ENCODE measurements around the gene GABBR2. TPM values are rescaled to one million over a fixed set of nuclear protein-coding genes. Genes with fewer than 3 reads are reported as not detected.

Gene GABBR2
- total RNA-seq, 2 donors from 2014 or later, result 1.2 to 1.3 TPM

DNA sequence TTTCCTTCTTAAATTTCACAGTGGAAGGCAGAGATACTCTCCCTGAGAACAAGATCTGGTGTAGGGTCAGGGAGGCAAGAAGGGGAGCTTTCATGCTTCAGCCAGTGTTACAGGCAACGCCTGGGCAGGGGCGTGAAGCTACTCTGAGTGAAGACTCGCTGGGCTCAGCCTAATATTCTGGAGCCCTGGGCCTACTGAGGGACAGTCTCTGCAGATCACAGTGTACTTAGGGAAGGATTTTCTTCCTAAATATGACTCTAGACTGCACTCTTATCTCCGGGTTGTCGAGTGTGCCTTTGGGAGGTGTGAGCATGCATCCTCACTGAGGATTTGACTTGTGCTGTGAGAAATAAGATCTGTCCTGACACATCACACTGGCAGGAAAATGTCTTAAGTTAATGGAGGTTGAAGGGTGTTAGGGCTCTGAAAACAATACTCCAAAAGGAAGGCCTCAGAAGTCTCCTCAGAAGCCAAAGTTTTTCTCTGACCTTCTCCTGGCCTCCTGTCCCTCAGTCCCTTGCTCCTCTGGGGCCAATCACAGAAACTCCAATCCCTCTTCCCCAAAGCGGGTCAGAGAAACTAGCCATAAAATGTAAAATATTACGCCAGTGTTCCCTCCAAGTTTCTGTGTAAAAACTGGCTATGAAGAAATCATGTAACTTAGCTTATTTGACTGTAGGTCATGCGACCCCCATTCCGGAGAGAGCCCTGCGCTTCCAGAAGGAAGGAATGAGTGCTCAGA is 296.5 kb downstream of the GABBR2 start:
- no peaks in the 10 kb centered on the region for H3K36me3 Mint-ChIP-seq (ENCODE audit: low read depth)
- H3K4me3 Mint-ChIP-seq, result no peak overlapping the region
- peaks cover 2% of the 10 kb centered on the region for H3K27me3 Mint-ChIP-seq (ENCODE audit: insufficient read depth)
- Histone ChIP-seq H3K36me3 (ENCODE audit: control insufficient read depth, insufficient read depth, low read length) (no peaks in the 10 kb centered on the region), H3K27ac (ENCODE audit: low read depth, low read length) (no peak overlapping the region), H3K9ac (ENCODE audit: extremely low read depth, low read length, poor library complexity, severe bottlenecking) (no peak overlapping the region), H3K4me3 (ENCODE audit: low read length) (no peak overlapping the region), H3K4me1 (ENCODE audit: control insufficient read depth, insufficient read depth, low read length) (no peaks in the 10 kb centered on the region), H3K27me3 (ENCODE audit: control insufficient read depth, insufficient read depth, low read length, poor library complexity, severe bottlenecking) (no peaks in the 10 kb centered on the region), H3K9me3 (ENCODE audit: control insufficient read depth, low read length) (no peaks in the 10 kb centered on the region)
- H3K9me3 Mint-ChIP-seq, result peaks cover 8% of the 10 kb centered on the region
- H3K4me1 Mint-ChIP-seq, result peaks cover 30% of the 10 kb centered on the region
- no peak overlapping the region for H3K27ac Mint-ChIP-seq
- TF ChIP-seq, protein P1, sequence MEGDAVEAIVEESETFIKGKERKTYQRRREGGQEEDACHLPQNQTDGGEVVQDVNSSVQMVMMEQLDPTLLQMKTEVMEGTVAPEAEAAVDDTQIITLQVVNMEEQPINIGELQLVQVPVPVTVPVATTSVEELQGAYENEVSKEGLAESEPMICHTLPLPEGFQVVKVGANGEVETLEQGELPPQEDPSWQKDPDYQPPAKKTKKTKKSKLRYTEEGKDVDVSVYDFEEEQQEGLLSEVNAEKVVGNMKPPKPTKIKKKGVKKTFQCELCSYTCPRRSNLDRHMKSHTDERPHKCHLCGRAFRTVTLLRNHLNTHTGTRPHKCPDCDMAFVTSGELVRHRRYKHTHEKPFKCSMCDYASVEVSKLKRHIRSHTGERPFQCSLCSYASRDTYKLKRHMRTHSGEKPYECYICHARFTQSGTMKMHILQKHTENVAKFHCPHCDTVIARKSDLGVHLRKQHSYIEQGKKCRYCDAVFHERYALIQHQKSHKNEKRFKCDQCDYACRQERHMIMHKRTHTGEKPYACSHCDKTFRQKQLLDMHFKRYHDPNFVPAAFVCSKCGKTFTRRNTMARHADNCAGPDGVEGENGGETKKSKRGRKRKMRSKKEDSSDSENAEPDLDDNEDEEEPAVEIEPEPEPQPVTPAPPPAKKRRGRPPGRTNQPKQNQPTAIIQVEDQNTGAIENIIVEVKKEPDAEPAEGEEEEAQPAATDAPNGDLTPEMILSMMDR (conservative IDR thresholded peaks at IDR 0.05), result no peak
- 88 to 89% methylated on average over 6 to 10 of the region's 10 CpGs for WGBS, 2 experiments (ENCODE audit: insufficient coverage in 1 of 2, insufficient read length in 1 of 2)
- no peak for DNase-seq

DNA sequence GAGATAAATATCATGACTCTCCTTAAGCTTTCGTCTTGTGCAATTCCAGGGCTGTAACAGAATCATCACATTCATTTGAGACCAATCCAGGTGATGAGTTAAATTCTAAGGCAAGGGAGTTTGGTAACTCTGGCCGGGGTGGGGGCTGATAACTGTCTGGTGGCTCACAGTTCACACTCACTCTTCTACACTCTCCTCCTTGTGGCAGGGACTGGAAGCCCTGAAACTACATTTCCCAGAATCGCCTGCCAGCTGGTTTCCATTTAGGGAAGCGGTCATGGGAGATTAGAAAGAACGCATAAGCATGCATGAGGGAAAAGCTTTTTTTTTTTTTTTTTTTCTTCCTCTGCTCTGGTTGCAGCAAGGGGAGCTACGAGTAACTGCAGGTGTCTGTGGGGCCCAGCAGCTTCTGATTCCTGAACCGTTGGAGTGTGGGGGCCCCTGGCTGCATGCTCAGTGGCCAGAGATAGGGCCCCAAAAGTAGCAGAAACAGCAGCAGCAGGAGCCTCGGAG is 298.5 kb downstream of the GABBR2 start:
- WGBS, 2 experiments (ENCODE audit: insufficient coverage in 1 of 2, insufficient read length in 1 of 2), result 54 to 74% methylated on average over 2 to 8 of the region's 8 CpGs
- H3K36me3 Mint-ChIP-seq (ENCODE audit: low read depth), result no peaks in the 10 kb centered on the region

DNA sequence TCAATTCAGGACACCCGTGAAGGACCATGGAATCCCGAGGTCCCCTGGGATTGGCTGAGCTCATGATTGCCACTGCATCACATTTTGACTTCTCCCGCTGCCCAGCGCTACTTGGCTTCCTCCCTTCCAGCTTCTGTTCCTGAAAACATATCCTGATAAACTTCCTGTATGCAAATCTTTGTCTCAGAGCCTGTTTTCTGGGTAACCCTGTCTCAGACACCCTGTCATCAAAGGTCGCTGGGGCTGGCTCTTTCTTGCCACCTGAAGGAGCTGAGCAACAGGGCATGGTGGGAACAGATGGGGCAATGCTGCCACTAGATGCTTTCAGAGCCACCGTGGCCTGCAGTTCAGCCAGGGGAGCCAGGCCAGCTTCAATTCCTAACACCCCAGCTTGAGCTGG is 299.0 kb downstream of the GABBR2 start:
- Histone ChIP-seq H3K9ac (ENCODE audit: extremely low read depth, low read length, poor library complexity, severe bottlenecking) (no peak overlapping the region), H3K36me3 (ENCODE audit: control insufficient read depth, insufficient read depth, low read length) (no peaks in the 10 kb centered on the region), H3K27me3 (ENCODE audit: control insufficient read depth, insufficient read depth, low read length, poor library complexity, severe bottlenecking) (no peaks in the 10 kb centered on the region), H3K27ac (ENCODE audit: low read depth, low read length) (no peak overlapping the region), H3K4me1 (ENCODE audit: control insufficient read depth, insufficient read depth, low read length) (no peaks in the 10 kb centered on the region), H3K4me3 (ENCODE audit: low read length) (no peak overlapping the region), H3K9me3 (ENCODE audit: control insufficient read depth, low read length) (no peaks in the 10 kb centered on the region)
- WGBS, 2 experiments (ENCODE audit: insufficient coverage in 1 of 2, insufficient read length in 1 of 2), result 92% methylated on average over 6 of the region's 6 CpGs
- Mint-ChIP-seq H3K27ac (no peak overlapping the region), H3K4me1 (peaks cover 19% of the 10 kb centered on the region), H3K4me3 (no peak overlapping the region), H3K36me3 (ENCODE audit: low read depth) (no peaks in the 10 kb centered on the region), H3K9me3 (no peaks in the 10 kb centered on the region), H3K27me3 (ENCODE audit: insufficient read depth) (peaks cover 2% of the 10 kb centered on the region)
- TF ChIP-seq, protein P1 (conservative IDR thresholded peaks at IDR 0.05), result no peak
- DNase-seq, result no peak

More for the DNA sequence above, 298.5 kb downstream of the GABBR2 start:
- H3K4me3 Mint-ChIP-seq, result no peak overlapping the region
- Histone ChIP-seq H3K4me1 (ENCODE audit: control insufficient read depth, insufficient read depth, low read length) (no peaks in the 10 kb centered on the region), H3K27ac (ENCODE audit: low read depth, low read length) (no peak overlapping the region), H3K9me3 (ENCODE audit: control insufficient read depth, low read length) (no peaks in the 10 kb centered on the region), H3K9ac (ENCODE audit: extremely low read depth, low read length, poor library complexity, severe bottlenecking) (no peak overlapping the region), H3K36me3 (ENCODE audit: control insufficient read depth, insufficient read depth, low read length) (no peaks in the 10 kb centered on the region), H3K4me3 (ENCODE audit: low read length) (no peak overlapping the region), H3K27me3 (ENCODE audit: control insufficient read depth, insufficient read depth, low read length, poor library complexity, severe bottlenecking) (no peaks in the 10 kb centered on the region)
- no peaks in the 10 kb centered on the region for H3K9me3 Mint-ChIP-seq
- TF ChIP-seq, protein P1 (conservative IDR thresholded peaks at IDR 0.05), result peak; percentile 67
- peak; percentile 89 for DNase-seq
- no peak overlapping the region for H3K27ac Mint-ChIP-seq
- H3K27me3 Mint-ChIP-seq (ENCODE audit: insufficient read depth), result peaks cover 2% of the 10 kb centered on the region
- H3K4me1 Mint-ChIP-seq, result peaks cover 19% of the 10 kb centered on the region
